Mucosa of rectum (tissue), 2 donors: ENCODE measurements around the gene ANP32B.

ENCODE experiments used
- H3K27ac ChIP-seq, 2 donors: one replicate each; pipeline ENCODE4 v1.7.0; 2013; ENCODE audit warnings: inconsistent platforms in 2 of 2, low read depth in 2 of 2, low read length in 2 of 2
- H3K27me3 ChIP-seq, 2 donors: one replicate each; pipeline ENCODE4 v1.7.0; 2013; ENCODE audit warnings: low read length in 2 of 2; ENCODE audit not compliant: control insufficient read depth in 2 of 2, insufficient read depth in 2 of 2
- H3K36me3 ChIP-seq, 2 donors: one replicate each; pipeline ENCODE4 v1.7.0; 2013; ENCODE audit warnings: low read length in 2 of 2; ENCODE audit not compliant: control insufficient read depth in 2 of 2, insufficient read depth in 2 of 2
- H3K4me1 ChIP-seq, 2 donors: one replicate each; pipeline ENCODE4 v1.7.0; 2013; ENCODE audit warnings: low read length in 2 of 2, mild to moderate bottlenecking in 1 of 2; ENCODE audit not compliant: control insufficient read depth in 2 of 2, insufficient read depth in 2 of 2
- H3K4me3 ChIP-seq, 2 donors: one replicate each; pipeline ENCODE4 v1.7.0; 2013; ENCODE audit warnings: low read length in 2 of 2
- H3K9ac ChIP-seq, 2 donors: one replicate each; pipeline ENCODE4 v1.7.0; 2013; ENCODE audit warnings: low read length in 2 of 2, low read depth in 1 of 2, mild to moderate bottlenecking in 1 of 2
- H3K9me3 ChIP-seq, 2 donors: one replicate each; pipeline ENCODE4 v1.7.0; 2013; ENCODE audit warnings: low read length in 2 of 2; ENCODE audit not compliant: control insufficient read depth in 2 of 2
- donor health status: healthy.
- donor health status: Normal muscosa, but diverticular disease.

ANP32B gene

GRCh38 chr9:98056269-98057137 is 73.4 kb downstream of the ANP32B start, which contains the start of gene NANS:
Gene NANS (plus strand): TSS chr9:98056732. CDS start chr9:98056809, 77 bp downstream.
- Histone ChIP-seq H3K36me3 (peaks cover 5 to 6% of the 10 kb centered on the region in 2 donors), H3K9ac (peak within 1 kb of the TSS; percentile 94 to 96), H3K4me1 (peaks cover 17% of the 10 kb centered on the region in 2 donors), H3K27ac (peak within 1 kb of the TSS; percentile 96), H3K9me3 (no peaks in the 10 kb centered on the region), H3K4me3 (peak within 1 kb of the TSS; percentile 94 to 95), H3K27me3 (no peaks in the 10 kb centered on the region)

DNA sequence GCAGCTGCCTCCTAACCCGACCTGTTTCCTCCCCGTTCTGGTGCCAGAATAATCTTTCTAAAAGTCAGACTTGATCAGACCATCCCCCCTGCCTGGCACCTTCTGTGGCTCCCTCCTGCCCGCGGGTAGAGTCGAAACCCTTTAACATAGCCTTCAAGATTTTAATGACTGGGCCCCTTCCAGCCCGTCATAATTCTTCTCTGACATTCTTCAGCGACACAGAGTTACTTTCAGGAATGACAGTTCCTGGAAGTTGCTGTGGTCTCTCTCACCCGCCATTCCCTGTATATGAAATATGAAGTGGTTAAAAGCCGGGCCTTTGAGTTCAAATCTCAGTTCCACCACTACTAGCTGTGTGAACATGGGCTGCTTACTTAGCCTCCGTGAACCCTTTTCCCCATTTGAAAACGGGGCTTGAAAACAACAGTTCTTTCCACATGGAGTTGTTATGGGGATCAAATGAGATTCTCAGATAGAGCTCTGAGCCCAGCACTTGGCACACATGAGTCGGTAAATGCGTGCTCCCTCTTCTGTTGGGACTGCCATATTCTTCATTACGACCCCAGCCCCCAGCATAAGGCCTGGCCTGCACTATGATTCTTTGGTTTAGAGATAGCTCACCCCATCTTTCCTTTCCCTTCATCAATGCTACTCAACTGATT is 74.1 kb downstream of the ANP32B start:
- Histone ChIP-seq H3K9me3 (no peaks in the 10 kb centered on the region), H3K36me3 (peaks cover 10% of the 10 kb centered on the region in 2 donors), H3K27ac (peak overlapping the region; percentile 96), H3K4me3 (peak overlapping the region; percentile 94 to 95), H3K4me1 (peaks cover 17 to 23% of the 10 kb centered on the region in 2 donors), H3K27me3 (no peaks in the 10 kb centered on the region), H3K9ac (peak overlapping the region; percentile 94 to 96)

DNA sequence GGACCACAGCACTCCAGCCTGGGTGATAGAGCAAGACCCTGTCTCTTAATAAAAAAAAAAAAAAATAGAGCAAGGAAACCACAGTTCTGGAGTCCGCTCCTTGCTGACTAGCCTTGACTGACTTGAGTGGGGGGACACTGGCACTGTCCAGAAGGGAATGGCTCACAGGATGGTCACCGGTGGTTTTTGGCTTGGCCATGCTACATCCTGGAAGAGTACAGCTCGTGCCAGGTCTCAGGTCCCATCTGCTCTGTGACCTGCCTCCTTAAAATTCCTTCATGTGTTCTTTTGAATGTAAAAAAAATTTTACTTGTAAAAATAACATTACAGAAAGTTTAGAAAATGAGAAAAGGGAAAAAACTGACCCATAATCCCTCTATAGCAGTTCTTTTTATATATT is 79.0 kb downstream of the ANP32B start:
- no peaks in the 10 kb centered on the region for H3K27me3 ChIP-seq
- H3K4me3 ChIP-seq = peak overlapping the region in 1 of 2 donors; percentile 9
- peaks cover 33 to 39% of the 10 kb centered on the region in 2 donors for H3K36me3 ChIP-seq
- no peaks in the 10 kb centered on the region for H3K9me3 ChIP-seq
- peak overlapping the region; percentile 48 to 79 for H3K27ac ChIP-seq
- H3K9ac ChIP-seq = peak overlapping the region; percentile 28 to 34
- H3K4me1 ChIP-seq = peaks cover 15 to 35% of the 10 kb centered on the region in 2 donors

DNA sequence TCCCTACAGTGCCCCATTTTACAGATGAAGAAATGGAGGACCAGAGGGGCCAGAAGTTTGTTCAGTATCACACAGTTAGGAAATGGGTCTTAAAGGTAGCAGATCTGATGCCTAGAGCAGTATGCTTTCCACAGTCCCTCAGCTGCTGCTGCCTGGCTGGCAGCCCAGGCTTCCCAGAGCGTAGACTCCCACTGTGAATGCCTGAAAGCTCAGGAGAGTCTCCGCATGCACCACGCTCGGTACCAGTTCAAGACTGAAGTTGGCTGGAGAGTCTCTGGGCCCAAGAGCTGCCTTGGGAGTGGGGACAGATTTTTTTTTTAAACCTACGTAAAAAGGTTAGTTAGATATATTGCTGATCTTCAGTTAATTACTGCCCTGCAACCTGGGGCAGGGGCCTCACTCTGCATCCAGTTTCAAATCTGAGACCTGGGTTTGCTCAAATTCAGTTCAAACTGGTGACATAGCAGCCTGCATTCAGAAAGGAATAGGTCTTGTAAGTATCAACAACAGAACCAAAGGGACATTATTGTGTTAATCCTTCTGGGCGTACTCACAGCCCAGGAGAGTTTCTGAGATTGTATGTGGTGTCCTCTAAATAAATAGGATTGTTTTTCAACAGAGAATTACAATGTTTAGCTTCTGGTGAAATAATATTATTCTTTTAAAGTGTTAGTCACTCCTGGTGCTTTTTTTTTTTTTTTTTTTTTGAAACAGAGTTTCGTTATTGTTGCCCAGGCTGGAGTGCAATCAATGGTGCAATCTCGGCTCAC is 81.7 kb downstream of the ANP32B start:
- no peaks in the 10 kb centered on the region for H3K27me3 ChIP-seq
- no peak overlapping the region for H3K9ac ChIP-seq
- no peaks in the 10 kb centered on the region for H3K9me3 ChIP-seq
- no peak overlapping the region for H3K27ac ChIP-seq
- no peak overlapping the region for H3K4me3 ChIP-seq
- H3K4me1 ChIP-seq = peaks cover 1 to 22% of the 10 kb centered on the region in 2 donors
- H3K36me3 ChIP-seq = peaks cover 38 to 49% of the 10 kb centered on the region in 2 donors
